NCI-H460 (cell line): ENCODE data around the gene STARD10. TPM values are rescaled to one million over a fixed set of nuclear protein-coding genes. Genes with fewer than 3 reads are reported as not detected.
"Not testable (repeated sequence)": the region's sequence is repeated elsewhere in the genome, so short reads cannot be mapped to it uniquely, and the experiment has no call there.

Source experiments
- DNase-seq: peaks from one replicate; pipeline ENCODE4 v3.0.0-alpha.2; 2016; ENCODE audit warnings: low read depth; ENCODE audit errors: extremely low read depth
- total RNA-seq: library from RNA; depleted of rRNA; stranded (reverse); fragments of >200 nt; shearing (Covaris generic); gene quantifications from 2 replicates; pipeline ENCODE4 v1.2.3, GENCODE V29; 2014

Gene STARD10
- total RNA-seq, 1 experiment from 2014 or later = 4.3 TPM

DNA sequence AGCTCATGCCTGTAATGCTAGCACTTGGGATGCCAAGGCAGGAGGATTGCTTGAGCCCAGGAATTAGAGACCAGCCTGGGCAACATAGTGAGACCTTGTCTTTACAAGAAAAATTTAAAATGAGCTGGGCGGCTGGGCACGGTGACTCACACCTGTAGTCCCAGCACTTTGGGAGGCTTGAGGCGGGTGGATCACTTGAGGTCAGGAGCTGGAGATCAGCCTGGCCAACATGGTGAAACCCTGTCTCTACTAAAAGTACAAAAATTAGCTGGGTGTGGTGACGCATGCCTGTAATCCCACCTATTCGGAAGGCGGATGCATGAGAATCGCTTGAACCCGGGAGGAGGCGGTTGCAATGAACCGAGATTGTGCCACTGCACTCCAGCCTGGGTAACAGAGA, 17.8 kb upstream of the STARD10 start:
- not testable (repeated sequence) for DNase-seq

DNA sequence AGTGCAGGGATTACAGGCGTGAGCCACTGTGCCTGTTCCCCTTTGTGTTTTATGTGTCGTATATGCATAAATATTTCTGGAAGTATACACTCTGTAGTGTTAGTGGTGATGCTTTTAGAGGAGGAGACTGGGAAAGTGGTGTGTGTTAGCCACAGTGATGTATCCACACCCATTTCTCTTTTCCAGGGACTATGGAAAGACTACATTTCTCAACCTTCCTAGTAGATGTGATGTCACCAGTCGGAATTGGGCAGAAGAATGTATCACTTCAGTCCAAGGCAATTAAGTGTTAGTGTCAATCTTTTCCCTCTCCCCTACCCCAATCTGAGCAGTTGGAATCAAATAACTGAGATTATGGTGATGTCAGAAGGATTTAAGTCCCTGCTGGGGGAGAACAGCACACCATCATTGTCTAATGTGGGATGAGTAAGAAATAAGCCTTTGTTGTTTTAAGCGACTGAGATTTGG, 14.5 kb upstream of the STARD10 start:
- DNase-seq = peak; percentile 56

DNA sequence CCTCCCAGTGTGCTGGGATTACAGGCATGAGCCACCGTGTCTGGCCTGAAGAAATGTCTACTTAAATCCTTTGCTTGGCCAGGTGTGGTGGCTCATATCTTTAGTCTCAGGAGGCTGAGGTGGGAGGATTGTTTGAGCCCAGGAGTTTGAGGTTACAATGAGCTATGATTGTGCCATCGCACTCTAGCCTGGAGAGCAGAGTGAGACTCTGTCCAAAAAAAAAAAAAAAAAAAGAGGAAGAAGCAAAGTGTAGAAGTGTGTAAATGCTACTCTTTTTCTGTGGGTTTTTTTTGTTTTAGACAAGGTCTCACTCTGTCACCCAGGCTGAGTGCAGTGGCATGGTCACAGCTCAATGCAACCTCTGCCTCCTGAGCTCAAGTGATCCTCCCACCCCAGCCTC, 13.9 kb upstream of the STARD10 start:
- DNase-seq = no peak

DNA sequence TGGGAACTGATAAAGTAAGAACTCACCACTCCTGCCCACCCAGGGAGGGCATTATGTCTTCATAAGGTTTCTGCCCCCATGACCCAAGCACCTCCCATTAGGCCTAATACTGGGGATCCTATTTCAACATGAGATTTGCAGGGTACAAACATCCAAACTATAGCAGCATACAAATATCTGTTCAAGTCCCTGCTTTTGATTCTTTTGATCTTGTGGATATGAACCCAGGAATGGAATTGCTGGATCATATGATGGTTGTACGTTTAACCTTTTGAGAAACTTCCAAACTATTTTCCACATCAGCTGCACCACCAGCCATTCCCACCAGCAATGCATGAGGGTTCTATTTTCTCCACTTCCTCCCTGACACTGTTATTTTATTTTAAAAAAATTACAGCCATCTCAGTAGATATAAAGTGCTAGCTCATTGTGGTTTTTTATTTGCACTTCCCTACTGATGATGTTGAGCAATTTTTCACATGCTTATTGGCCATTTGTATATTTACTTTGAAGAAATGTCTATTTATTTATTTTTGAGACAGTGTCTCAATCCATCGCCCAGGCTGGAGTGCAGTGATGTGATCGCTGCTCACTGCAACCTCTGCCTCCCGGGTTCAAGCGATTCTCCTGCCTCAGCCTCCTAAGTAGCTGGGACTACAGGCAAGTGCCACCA, 13.3 kb upstream of the STARD10 start:
- peak; percentile 69 for DNase-seq

DNA sequence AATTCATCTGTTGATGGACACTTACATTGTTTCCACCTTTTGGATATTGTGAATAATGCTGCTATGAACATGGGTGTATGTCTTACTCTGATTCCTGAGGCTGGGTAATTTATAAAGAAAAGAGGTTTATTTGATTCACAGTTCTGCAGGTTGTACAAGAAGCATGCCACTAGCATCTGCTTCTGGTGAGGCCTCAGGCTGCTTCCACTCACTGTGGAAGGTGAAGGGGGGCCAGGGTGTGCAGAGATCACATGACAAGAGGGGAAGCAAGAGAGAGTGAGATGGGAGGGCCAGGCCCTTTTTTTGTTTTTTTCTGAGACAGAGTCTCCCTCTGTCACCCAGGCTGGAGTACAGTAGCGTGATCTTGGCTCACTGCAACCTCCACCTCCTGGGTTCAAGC, 12.5 kb upstream of the STARD10 start:
- not testable (repeated sequence) for DNase-seq

DNA sequence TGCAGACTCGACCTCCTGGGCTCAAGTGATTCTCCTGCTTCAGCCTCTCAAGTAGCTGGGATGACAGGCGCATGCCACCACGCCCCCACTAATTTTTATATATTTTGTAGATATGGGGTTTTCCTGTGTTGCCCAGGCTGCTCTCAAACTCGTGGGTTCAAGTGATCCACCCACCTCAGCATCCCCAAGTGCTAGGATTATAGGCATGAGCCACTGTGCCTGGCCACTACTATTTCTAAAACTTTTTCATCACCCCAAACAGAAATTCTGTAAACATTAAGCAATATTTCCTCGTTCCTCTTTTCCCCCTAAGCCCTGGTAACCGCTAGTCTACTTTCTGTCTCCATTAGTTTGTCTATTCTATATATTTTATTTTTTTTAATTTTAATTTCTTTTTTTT, 11.4 kb upstream of the STARD10 start:
- no peak for DNase-seq

DNA sequence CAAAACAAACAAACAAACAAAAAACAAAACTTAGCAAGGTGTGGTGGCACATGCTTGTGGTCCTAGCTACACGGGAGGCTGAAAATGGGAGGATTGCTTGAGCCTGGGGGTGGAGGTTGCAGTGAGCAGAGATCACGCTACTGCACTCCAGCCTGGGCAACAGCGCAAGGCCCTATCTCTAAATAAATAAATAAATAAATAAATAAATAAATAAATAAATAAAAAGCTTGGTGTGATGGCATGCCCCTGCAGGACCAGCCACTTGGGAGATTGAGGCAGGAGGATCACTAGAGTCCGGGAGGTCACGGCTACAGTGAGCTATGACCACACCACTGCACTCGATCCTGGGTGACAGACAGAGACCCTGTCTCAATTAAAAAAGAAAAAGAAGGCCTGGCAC, 9.0 kb upstream of the STARD10 start:
- no peak for DNase-seq

DNA sequence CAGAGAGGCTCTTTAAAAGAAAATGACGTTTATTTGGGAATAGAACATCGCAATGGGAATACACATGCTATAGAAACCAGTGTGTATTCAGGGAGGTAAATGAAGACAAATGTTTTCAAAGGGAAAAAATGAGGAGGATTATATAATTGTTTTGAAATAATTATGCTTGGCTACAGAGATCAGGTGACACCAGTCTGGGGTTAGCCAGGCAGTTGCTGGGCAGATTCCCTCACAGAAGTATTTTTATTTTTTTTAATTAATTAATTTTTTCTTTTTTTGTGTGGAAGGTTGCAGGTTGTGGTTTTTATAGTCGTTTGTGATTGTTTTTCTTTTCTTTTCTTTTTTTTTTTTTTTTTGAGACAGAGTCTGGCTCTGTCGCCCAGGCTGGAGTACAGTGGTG, 5.6 kb upstream of the STARD10 start:
- no peak for DNase-seq

DNA sequence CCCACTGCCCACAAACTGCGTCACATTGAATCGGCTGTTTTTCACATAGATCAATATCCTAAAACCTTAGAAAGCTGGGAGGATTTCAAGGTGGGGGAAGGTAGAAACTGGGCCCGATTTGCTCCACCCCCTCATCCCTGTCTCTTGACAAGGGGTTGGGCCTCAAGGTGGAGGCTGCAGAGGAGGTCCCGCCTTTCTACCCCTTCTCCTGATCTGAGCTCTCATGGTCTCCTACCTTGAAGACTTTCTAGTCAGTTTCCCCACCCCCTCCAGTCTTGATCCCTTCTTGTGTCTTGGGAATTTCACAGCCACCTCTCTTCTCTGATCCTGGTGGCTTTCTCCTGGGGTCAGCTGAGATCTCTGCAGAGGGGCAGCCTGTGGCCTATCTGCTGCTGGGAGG, 4.5 kb upstream of the STARD10 start:
- no peak for DNase-seq

DNA sequence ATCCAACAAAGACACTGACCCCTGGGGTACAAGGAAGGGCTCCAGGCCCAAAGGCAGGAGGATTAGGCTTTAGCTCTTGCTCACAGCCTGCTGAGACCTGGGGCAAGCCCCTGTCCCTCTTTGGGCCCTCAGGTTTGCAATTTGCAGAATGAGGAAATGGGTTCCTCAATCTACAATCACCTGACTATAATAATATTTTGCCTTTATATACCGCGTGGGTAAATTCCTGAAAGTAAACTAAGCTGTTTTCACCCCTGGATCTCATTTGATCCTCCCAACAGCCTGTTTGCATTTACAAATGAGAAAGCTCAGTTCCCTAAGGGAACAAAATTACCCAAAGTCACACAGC, 797 bp downstream of the STARD10 start:
- no peak for DNase-seq

DNA sequence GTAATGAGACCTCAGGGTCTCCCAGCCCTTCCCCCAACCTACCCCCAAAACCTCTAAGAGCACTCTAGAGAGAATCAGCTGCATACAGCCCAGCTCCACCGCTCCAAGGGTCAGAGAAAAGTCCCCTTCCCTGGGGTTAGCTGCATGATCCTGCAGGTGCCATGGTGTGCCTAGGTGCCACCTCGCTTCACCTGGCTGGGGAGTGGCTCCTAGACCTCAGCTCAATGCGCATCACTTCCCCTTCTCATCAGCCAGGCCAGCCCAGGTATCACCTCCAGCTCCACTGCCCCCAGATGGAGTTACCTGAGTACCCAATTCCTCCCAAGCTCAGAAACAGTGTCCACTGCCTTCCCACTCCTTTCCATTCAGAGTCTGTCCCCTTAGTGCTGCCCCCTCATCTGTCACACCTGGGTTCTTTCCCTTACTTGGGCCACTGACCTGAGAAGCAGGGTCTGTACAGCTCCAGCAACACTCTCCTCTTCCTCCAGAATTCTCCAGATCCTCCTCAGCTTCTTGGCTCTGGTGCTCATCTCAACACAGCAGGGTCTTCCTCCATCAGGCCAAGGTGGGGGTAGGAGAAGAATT, 1.3 kb downstream of the STARD10 start:
- no peak for DNase-seq

DNA sequence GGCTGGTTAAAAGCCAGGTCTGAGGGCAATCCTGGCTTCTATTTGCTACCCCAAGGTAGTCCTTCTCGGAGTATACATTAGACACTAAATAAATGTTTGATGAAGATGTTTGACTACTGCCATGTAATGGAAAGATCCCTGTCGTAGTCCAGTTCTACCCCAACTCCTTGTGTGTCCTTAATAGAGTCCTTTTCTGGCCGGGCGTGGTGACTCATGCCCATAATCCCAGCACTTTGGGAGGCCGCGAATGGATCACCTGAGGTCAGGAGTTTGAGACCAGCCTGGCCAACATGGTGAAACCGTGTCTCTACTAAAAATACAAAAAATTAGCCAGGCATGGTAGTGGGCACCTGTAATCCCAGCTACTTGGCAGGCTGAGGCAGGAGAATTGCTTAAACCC, 2.6 kb downstream of the STARD10 start:
- DNase-seq = not testable (repeated sequence)

DNA sequence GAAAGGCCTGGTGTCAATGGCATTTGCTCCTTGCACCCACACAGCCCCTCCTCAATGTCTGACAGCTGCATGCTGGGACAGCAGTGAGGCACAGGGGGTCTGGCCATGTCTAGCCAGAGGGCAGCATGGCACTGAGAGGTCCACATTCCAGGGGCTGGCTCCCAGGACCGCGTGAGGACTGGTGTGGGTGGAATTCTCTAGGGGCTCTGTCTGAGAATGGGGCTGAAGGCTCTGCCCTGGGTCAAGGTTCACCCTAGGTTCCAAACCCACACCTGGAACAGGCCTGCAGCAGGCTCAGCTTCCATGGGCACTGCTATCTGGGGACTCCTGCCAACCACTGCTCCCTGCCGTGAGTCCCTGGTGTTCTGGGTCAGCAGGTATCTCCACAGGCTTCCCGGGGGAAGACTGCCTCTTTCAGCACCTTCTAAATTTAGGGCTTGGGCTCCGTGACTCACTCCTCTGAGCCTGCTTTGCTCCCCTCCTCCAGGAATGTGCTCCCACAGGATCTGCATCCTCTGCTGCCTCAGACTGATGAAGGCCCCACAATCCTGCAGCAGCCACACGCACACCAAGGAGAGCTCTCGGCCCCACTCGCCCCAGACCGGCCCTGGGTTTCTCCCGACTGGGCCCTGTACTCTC, 4.2 kb downstream of the STARD10 start:
- DNase-seq = no peak

DNA sequence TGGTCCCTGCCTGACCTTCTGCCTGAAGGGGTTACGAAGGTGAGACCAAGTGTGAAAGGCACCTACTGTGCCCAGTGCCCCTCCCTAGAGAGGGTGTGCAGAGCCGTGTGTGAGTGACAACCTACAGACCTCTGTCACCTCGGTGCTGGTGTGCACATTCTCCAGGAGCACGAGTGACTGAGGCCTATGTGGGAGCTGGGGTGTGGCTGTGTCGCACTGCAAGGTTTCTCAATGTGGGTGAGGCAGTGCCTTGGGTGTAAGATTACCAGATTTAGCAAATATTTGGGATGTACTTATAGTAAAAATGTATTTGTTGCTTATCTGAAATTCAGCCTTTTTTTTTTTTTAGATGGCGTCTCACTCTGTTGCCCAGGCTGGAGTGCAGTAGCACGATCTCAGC, 5.6 kb downstream of the STARD10 start:
- no peak for DNase-seq

DNA sequence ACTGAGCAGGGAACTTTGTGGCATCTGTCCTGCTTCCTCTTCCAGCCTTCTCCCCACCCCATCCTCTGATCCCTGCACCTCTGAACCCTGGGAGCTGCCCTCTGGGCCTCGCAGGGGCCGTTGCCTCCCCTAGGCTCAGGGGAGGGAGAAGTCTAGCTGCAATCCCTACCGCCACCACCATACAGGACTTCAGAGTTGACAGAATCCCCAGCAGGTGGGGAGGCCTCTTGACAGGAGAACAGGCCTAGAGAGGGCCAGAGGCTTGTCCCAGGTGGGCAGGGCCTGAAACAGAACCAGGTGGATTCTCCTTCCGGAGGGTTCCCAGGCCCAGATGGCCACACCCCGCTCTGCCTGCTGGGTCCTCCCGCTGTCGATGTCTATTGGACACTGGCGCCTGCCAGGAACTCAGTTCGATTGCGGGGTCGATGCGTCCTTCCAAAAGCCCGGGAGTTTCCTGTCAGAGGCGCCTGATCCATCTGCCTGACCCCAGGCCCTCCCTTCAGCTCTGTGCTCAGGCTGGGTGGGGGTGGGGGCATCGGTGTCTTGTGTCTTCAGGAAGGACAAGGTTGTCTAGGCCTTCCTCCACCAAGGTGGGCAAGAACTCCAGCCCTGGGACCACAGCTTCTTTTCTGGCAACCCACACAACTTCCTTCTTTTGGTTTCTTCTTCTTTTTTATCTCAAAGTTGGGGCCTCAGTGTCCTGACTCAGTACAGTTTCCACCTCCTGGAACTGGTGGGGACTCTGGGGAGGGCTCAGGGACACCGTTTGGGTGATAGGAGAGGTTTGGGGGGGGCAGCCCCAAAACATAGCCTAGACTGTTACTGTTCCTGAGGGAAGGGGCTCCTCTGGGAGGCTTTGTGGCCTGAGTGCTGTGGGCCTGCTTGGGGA, 6.4 kb downstream of the STARD10 start:
- DNase-seq = no peak

DNA sequence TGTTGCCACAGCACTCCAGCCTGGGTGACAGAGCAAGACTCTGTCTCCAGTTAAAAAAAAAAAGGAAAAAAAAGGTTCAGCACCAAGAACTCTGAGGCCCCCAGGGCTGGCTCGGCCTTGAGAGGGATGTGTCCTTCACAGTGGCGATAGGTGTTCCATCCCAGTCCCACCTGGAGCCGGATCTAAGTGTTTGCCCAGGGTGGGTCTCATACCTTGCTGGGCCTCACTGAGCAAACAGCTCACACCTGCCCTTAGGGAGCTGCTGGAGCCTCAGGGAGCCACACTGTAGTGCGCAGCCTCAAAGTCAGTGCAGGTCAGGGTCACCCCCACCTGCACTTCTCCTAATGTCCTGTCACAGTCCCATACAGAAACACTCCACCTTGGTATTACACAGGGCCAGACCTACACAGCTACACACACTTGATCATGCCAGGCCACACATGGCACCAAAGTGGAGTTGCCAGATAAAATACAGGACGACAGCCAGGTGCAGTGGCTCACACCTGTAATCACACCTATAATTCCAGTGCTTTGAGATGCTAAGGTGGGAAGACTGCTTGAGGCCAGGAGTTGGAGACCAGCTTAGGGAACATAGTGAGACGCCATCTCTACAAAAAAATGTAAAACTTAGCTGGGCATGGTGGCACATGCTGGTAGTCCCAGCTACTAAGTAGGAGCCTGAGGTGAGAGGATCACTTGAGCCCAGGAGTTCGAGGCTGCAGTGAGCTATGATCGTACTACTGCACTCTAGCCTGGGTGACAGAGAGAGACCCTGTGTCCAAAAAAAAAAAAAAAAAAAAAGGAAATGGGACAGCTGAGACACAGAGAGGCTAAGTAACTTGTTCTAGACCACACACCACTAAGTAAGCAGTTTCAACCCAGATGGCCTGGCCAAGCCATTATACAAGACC, 7.3 kb downstream of the STARD10 start:
- DNase-seq = no peak

DNA sequence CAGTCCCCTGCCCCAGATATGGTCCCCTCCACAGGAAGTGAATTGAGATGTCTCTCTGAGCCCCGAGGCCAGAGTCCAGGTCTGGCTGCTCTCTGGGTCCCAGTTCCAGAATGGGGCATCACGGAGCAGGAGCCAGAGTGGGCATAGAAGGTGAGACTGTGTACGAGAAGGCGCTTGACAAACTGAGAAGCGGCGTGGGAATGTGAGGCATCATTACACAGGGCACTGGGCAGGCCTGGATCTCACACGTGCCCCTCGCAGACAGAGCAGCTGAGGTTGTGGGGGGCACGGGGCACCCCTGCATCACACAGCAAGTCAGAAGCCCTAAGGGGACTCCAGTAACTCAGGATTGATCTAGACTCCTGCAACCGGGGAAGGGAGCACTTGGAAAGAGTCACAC, 9.2 kb downstream of the STARD10 start:
- DNase-seq = no peak

DNA sequence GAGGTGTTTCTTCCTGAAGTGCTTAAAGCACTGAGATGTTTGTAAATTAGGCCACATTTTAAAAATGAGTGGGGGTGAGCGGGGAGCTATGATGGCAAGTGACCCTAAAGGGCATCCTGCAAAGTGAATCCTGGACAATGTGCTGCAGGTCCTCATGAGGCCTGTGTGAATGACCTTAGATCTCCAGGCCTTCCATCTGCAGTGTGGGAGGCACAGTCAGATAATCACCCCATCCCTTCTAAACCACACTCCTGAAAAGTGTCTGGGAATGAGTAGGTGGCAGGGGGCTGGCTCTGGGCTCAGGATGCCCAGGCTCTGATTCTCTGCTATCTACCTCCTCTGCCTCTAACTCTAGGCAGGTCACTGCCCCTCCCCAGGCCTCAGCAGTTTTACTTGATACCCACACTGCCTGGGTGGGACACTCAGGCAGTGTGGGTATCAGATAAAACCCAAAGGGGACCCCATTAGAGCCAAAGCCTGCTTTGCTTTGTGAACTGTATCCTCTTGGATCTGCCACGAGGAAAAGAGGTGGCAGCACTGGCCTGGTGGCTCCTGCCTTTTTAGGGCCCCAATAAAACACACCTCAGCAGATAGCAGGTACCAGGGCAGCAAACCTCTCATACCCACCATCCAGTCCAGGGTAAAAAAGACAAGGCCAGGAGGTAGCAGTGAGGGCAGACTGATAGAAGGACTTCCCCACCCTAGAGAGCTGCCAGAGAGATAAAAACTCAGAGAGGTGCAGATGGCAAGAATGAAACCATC, 10.5 kb downstream of the STARD10 start:
- no peak for DNase-seq

DNA sequence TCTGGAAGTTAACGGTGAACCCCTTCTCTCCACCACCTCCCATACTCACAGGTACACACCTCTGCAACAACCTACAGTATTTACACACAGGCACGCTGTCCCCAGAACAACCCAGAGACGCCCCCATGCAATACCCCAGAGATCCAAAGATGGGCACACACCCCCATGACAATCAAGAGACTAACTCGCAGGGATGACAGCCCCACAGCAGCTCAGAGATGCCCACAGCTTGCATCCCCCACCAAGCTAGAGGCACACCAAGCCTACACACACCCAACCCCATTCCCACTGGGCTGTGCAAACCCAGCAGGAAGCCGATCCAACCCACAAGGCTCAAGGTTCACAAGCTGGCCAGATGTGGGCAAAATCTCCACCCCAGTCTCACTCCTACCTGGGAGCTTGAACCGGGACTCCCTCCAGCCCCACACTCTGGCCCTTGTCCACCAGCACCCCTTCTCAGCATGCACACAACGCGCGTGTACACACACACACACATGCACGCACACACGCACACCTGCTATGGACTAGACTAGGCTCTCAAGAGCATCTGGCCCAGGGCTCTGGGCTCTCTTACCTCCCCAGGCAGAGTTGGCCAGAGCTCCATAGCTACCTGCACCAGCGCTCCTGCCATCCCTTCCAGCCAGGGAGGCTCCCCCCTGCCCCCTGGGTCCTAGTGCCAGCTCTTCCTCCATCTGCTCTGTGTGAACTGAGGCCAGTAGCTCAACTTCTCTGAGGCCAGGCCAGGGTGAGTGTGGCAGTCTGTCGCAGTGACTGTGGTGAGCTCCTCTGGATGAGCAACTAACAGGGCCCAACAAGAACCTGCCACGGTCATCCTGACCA, 11.5 kb downstream of the STARD10 start:
- DNase-seq = no peak
